ENCODE results near the gene TMEM53. TPM values are rescaled to one million over a fixed set of nuclear protein-coding genes. Genes with fewer than 3 reads are reported as not detected.
A peak's percentile ranks its signal among the peaks of the same experiment; 100 is the strongest.

Gene TMEM53
- total RNA-seq, 1 donor from 2014 or later, result 11.8 TPM

GRCh38 chr1:44616284-44616990, 57.8 kb downstream of the TMEM53 start:
- no peak for TF ChIP-seq CTCF (IDR thresholded peaks at IDR 0.05; ENCODE audit: unreplicated experiment)
- H3K4me3 Mint-ChIP-seq (ENCODE audit: low read depth), result peak overlapping the region; percentile 62
- no peak for DNase-seq (ENCODE audit: low spot score, unreplicated experiment)
- peaks cover 73% of the 10 kb centered on the region for H3K27me3 Mint-ChIP-seq
- H3K36me3 Mint-ChIP-seq (ENCODE audit: insufficient read depth), result no peaks in the 10 kb centered on the region
- peak overlapping the region; percentile 28 for H3K27ac Mint-ChIP-seq
- peaks cover 18% of the 10 kb centered on the region for H3K4me1 Mint-ChIP-seq (ENCODE audit: low read depth)
- H3K9me3 Mint-ChIP-seq (ENCODE audit: low read depth), result no peaks in the 10 kb centered on the region

GRCh38 chr1:44613941-44614340, 60.3 kb downstream of the TMEM53 start:
- no peak overlapping the region for H3K27ac Mint-ChIP-seq
- peaks cover 67% of the 10 kb centered on the region for H3K27me3 Mint-ChIP-seq
- no peaks in the 10 kb centered on the region for H3K36me3 Mint-ChIP-seq (ENCODE audit: insufficient read depth)

GRCh38 chr1:44611866-44612265, 62.4 kb downstream of the TMEM53 start:
- H3K4me1 Mint-ChIP-seq (ENCODE audit: low read depth), result peaks cover 6% of the 10 kb centered on the region
- H3K27me3 Mint-ChIP-seq, result peaks cover 65% of the 10 kb centered on the region

More at GRCh38 chr1:44613941-44614340, 60.3 kb downstream of the TMEM53 start:
- H3K9me3 Mint-ChIP-seq (ENCODE audit: low read depth), result no peaks in the 10 kb centered on the region
- no peak for DNase-seq (ENCODE audit: low spot score, unreplicated experiment)
- H3K4me1 Mint-ChIP-seq (ENCODE audit: low read depth), result peaks cover 16% of the 10 kb centered on the region
- H3K4me3 Mint-ChIP-seq (ENCODE audit: low read depth), result no peak overlapping the region
- TF ChIP-seq CTCF (IDR thresholded peaks at IDR 0.05; ENCODE audit: unreplicated experiment), result no peak

GRCh38 chr1:44611419-44611818, 62.9 kb downstream of the TMEM53 start:
- DNase-seq (ENCODE audit: low spot score, unreplicated experiment), result no peak
- Mint-ChIP-seq H3K4me1 (ENCODE audit: low read depth) (peaks cover 3% of the 10 kb centered on the region), H3K27me3 (peaks cover 62% of the 10 kb centered on the region), H3K4me3 (ENCODE audit: low read depth) (no peak overlapping the region), H3K27ac (no peak overlapping the region), H3K36me3 (ENCODE audit: insufficient read depth) (no peaks in the 10 kb centered on the region), H3K9me3 (ENCODE audit: low read depth) (no peaks in the 10 kb centered on the region)
- no peak for TF ChIP-seq CTCF (IDR thresholded peaks at IDR 0.05; ENCODE audit: unreplicated experiment)

More at GRCh38 chr1:44611866-44612265, 62.4 kb downstream of the TMEM53 start:
- TF ChIP-seq CTCF (IDR thresholded peaks at IDR 0.05; ENCODE audit: unreplicated experiment), result no peak
- H3K36me3 Mint-ChIP-seq (ENCODE audit: insufficient read depth), result no peaks in the 10 kb centered on the region
- no peak for DNase-seq (ENCODE audit: low spot score, unreplicated experiment)
- no peak overlapping the region for H3K4me3 Mint-ChIP-seq (ENCODE audit: low read depth)
- no peak overlapping the region for H3K27ac Mint-ChIP-seq
- no peaks in the 10 kb centered on the region for H3K9me3 Mint-ChIP-seq (ENCODE audit: low read depth)

GRCh38 chr1:44610527-44611148, 63.6 kb downstream of the TMEM53 start:
- TF ChIP-seq CTCF (IDR thresholded peaks at IDR 0.05; ENCODE audit: unreplicated experiment), result no peak
- H3K27me3 Mint-ChIP-seq, result peaks cover 56% of the 10 kb centered on the region
- DNase-seq (ENCODE audit: low spot score, unreplicated experiment), result no peak
- H3K36me3 Mint-ChIP-seq (ENCODE audit: insufficient read depth), result no peaks in the 10 kb centered on the region
- no peak overlapping the region for H3K4me3 Mint-ChIP-seq (ENCODE audit: low read depth)
- H3K27ac Mint-ChIP-seq, result no peak overlapping the region
- peaks cover 3% of the 10 kb centered on the region for H3K4me1 Mint-ChIP-seq (ENCODE audit: low read depth)
- H3K9me3 Mint-ChIP-seq (ENCODE audit: low read depth), result no peaks in the 10 kb centered on the region

All from progenitor cell of endocrine pancreas (in vitro differentiated cells).